DND-41 (cell line): ENCODE measurements around the gene IRS2.

Experiments used
- ATAC-seq: fragments of 200-7000 bp; cut with Tn5 transposase; 3 replicates; pipeline ENCODE4 v1.9.1; 2021; ENCODE audit warnings: low read depth; ENCODE audit not compliant: insufficient read depth
- DNase-seq: peaks from one replicate; pipeline ENCODE4 v3.0.0-alpha.2; 2020
- H2AFZ ChIP-seq: 2 replicates; pipeline ENCODE4 v1.6.0; 2012; ENCODE audit warnings: low read depth, low read length
- H3K27ac ChIP-seq: 2 replicates; pipeline ENCODE4 v1.5.1; 2012; ENCODE audit warnings: low read length, inconsistent platforms
- H3K27me3 ChIP-seq: fragments of 200-600 bp; sonication (generic); 2 replicates; pipeline ENCODE4 v1.6.0; 2012; ENCODE audit warnings: low read length, mild to moderate bottlenecking, inconsistent platforms; ENCODE audit not compliant: insufficient read depth, poor library complexity
- H3K36me3 ChIP-seq: 2 replicates; pipeline ENCODE4 v1.5.1; 2012; ENCODE audit warnings: low read length, inconsistent platforms; ENCODE audit not compliant: insufficient read depth
- H3K4me1 ChIP-seq: 2 replicates; pipeline ENCODE4 v1.5.1; 2012; ENCODE audit warnings: mild to moderate bottlenecking, low read length; ENCODE audit not compliant: insufficient read depth
- H3K4me2 ChIP-seq: 2 replicates; pipeline ENCODE4 v1.6.0; 2012; ENCODE audit warnings: mild to moderate bottlenecking, moderate library complexity, low read length, inconsistent platforms; ENCODE audit not compliant: insufficient read depth
- H3K4me3 ChIP-seq, 2 experiments: fragments of 200-600 bp in 1 of 2; shearing (Covaris generic) in 1 of 2; 2 replicates each; pipeline ENCODE4 v1.5.1; 2012 to 2016; ENCODE audit warnings: inconsistent platforms in 2 of 2, low read length in 2 of 2, mild to moderate bottlenecking in 2 of 2, low read depth in 1 of 2, moderate library complexity in 1 of 2
- H3K79me2 ChIP-seq: 2 replicates; pipeline ENCODE4 v1.6.0; 2012; ENCODE audit warnings: low read length, inconsistent platforms; ENCODE audit not compliant: insufficient read depth
- H3K9ac ChIP-seq: 2 replicates; pipeline ENCODE4 v1.6.0; 2012; ENCODE audit warnings: low read depth, mild to moderate bottlenecking, inconsistent platforms, low read length, moderate library complexity
- H3K9me3 ChIP-seq: 2 replicates; pipeline ENCODE4 v1.5.1; 2012; ENCODE audit warnings: low read length, moderate library complexity, mild to moderate bottlenecking, inconsistent platforms; ENCODE audit not compliant: insufficient read depth, severe bottlenecking
- H4K20me1 ChIP-seq: 2 replicates; pipeline ENCODE4 v1.6.0; 2012; ENCODE audit warnings: low read length; ENCODE audit not compliant: insufficient read depth
- CTCF ChIP-seq: IDR thresholded peaks from 2 replicates; pipeline ENCODE4 v1.5.1; 2012; ENCODE audit warnings: borderline replicate concordance, low read length, moderate library complexity, mild to moderate bottlenecking; ENCODE audit not compliant: poor library complexity, severe bottlenecking; ENCODE audit errors: extremely low read depth
- EZH2 ChIP-seq: IDR thresholded peaks from 3 replicates; pipeline ENCODE4 v1.6.1; 2012; ENCODE audit warnings: borderline replicate concordance, low read depth, mild to moderate bottlenecking, moderate library complexity, low read length, inconsistent platforms; ENCODE audit not compliant: severe bottlenecking

Gene IRS2

GRCh38 chr13:109724603-109725002 is 61.8 kb downstream of the IRS2 start:
- Histone ChIP-seq H3K9me3 (no peaks in the 10 kb centered on the region), H3K27ac (peak overlapping the region; percentile 30; the same call in 1 of the 2 replicates), H3K4me3 (peak overlapping the region in 1 of 2 experiments; percentile 15; a peak in 1 of 4 replicates), H3K9ac (no peak overlapping the region), H3K36me3 (peaks cover 62% of the 10 kb centered on the region), H2AFZ (no peak overlapping the region), H3K27me3 (no peaks in the 10 kb centered on the region), H3K4me2 (peak overlapping the region; percentile 66), H3K4me1 (peaks cover 93% of the 10 kb centered on the region), H3K79me2 (peaks cover 100% of the 10 kb centered on the region), H4K20me1 (peaks cover 65% of the 10 kb centered on the region)
- TF ChIP-seq EZH2 (no peak), CTCF (no peak)
- ATAC-seq, result no peak
- DNase-seq, result no peak

GRCh38 chr13:109723046-109723445 is 63.3 kb downstream of the IRS2 start:
- no peak overlapping the region for H3K27ac ChIP-seq
- H3K27me3 ChIP-seq, result no peaks in the 10 kb centered on the region
- peaks cover 80% of the 10 kb centered on the region for H3K4me1 ChIP-seq
- no peak overlapping the region for H3K9ac ChIP-seq
- H3K9me3 ChIP-seq, result no peaks in the 10 kb centered on the region
- H3K79me2 ChIP-seq, result peaks cover 98% of the 10 kb centered on the region
- peaks cover 59% of the 10 kb centered on the region for H3K36me3 ChIP-seq
- H3K4me3 ChIP-seq, result no peak overlapping the region
- DNase-seq, result no peak
- no peak overlapping the region for H2AFZ ChIP-seq
- no peak for ATAC-seq
- H3K4me2 ChIP-seq, result peak overlapping the region; percentile 42; the same call in 1 of the 2 replicates
- TF ChIP-seq CTCF (no peak), EZH2 (no peak)
- H4K20me1 ChIP-seq, result peaks cover 62% of the 10 kb centered on the region

- H3K9ac ChIP-seq, result no peak overlapping the region
- H3K36me3 ChIP-seq, result peaks cover 57% of the 10 kb centered on the region
- peaks cover 70% of the 10 kb centered on the region for H3K4me1 ChIP-seq
- peak overlapping the region; percentile 41; the same call in 1 of the 2 replicates for H3K4me2 ChIP-seq
- no peaks in the 10 kb centered on the region for H3K27me3 ChIP-seq
- ATAC-seq (peak; percentile 19; the same call in 2 of the 3 replicates), DNase-seq (no peak)
- TF ChIP-seq CTCF (no peak), EZH2 (no peak)
- H3K9me3 ChIP-seq, result no peaks in the 10 kb centered on the region
- peaks cover 56% of the 10 kb centered on the region for H4K20me1 ChIP-seq
- H3K79me2 ChIP-seq, result peaks cover 97% of the 10 kb centered on the region
- peak overlapping the region; percentile 30 for H3K27ac ChIP-seq
- no peak overlapping the region for H2AFZ ChIP-seq
- no peak overlapping the region for H3K4me3 ChIP-seq
These were observed 64.3 kb downstream of the IRS2 start for GRCh38 chr13:109722068-109722467.
